Measurements from ENCODE around the gene HAO2. TPM values are rescaled to one million over a fixed set of nuclear protein-coding genes. Genes with fewer than 3 reads are reported as not detected.
"Not testable (repeated sequence)": the region's sequence is repeated elsewhere in the genome, so short reads cannot be mapped to it uniquely, and the experiment has no call there.

Gene HAO2
- total RNA-seq, 1 experiment from 2014 or later: not detected

DNA sequence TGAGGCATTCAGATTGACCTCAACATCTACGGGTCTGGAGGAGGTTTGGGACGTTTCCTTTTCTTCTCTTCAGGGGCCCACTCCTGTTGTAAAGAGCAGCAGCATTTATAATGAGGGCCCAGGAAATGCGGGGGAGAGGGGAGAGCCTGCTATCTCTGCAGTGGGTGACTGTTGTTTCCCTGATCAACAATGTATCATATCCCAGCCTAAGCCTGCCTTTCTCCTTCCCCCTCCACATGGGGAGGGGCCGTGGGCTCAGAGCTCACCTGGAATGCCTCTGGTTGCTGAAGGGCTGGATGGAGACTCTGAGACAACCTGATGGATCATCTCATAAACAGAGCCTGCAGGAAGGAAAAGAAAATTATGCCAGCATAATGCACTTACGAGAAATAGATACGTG is 36.0 kb upstream of the HAO2 start:
- no peak overlapping the region for H3K27ac ChIP-seq
- H3K36me3 ChIP-seq: no peaks in the 10 kb centered on the region
- 0 out of 2 replicates have a peak, but pooled peaks cover 6% of the 10 kb centered on the region for H3K4me1 ChIP-seq (replicated peaks)
- H3K9me3 ChIP-seq (replicated peaks): no peaks in the 10 kb centered on the region
- no peak overlapping the region for H3K4me3 ChIP-seq
- peaks cover 2% of the 10 kb centered on the region; the same call in 1 of the 2 replicates for H3K27me3 ChIP-seq (replicated peaks)
- no peak for DNase-seq (ENCODE audit: low read depth in 1 of 2, low spot score in 2 of 2)

DNA sequence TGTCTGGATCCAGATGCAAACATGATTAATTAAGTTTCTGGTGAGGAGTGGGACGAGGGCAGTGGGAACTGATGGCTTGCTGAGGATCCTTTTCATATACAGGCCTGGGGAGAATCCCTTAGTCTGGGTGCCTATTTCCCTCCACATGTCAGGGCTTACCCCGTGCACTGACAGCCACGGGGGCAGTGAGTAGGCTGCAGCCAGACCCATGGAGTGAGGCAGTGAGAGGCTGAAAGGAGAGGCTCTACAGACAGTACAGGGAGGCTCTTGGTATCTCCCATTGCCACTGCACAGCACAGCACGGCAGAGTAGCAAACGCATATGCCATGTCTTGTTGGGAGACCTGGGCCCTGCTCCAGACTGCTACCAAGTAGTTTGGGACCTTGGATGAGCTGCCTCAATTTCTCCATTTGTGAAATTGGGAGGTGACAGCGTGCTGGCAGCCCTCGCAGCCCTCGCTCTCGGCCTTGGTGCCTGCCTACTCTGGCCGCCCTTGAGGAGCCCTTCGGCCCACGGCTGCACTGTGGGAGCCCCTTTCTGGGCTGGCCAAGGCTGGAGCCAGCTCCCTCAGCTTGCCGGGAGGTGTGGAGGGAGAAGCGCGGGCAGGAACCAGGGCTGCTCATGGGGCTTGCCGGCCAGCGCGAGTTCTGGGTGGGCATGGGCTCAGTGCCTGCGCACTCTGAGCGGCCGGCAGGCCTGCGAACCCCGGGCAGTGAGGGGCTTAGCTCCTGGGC is 35.3 kb upstream of the HAO2 start:
- no peak for DNase-seq (ENCODE audit: low read depth in 1 of 2, low spot score in 2 of 2)

DNA sequence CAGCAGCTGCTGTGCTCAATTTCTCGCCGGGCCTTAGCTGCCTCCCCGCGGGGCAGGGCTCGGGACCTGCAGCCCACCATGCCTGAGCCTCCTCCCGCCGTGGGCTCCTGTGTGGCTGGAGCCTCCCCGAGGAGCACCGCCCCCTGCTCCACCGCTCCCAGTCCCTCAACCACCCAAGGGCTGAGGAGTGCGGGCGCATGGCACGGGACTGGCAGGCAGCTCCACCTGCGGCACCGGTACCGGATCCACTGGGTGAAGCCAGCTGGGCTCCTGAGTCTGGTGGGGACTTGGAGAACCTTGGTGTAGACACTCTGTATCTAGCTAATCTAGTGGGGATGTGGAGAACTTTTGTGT is 34.7 kb upstream of the HAO2 start:
- not testable (repeated sequence) for H3K27me3 ChIP-seq (replicated peaks); H3K4me1 ChIP-seq (replicated peaks); DNase-seq (ENCODE audit: low read depth in 1 of 2, low spot score in 2 of 2)

More for the DNA sequence above, 35.3 kb upstream of the HAO2 start:
- H3K27ac ChIP-seq: no peak overlapping the region
- H3K36me3 ChIP-seq: no peaks in the 10 kb centered on the region
- 0 out of 2 replicates have a peak, but pooled peaks cover 6% of the 10 kb centered on the region for H3K4me1 ChIP-seq (replicated peaks)
- no peak overlapping the region for H3K4me3 ChIP-seq
- no peaks in the 10 kb centered on the region for H3K9me3 ChIP-seq (replicated peaks)
- H3K27me3 ChIP-seq (replicated peaks): peaks cover 5% of the 10 kb centered on the region; the same call in 1 of the 2 replicates

GRCh38 chr1:119336848-119337247 is 31.7 kb upstream of the HAO2 start:
- DNase-seq (ENCODE audit: low read depth in 1 of 2, low spot score in 2 of 2): no peak
- Histone ChIP-seq H3K9me3 (replicated peaks) (no peaks in the 10 kb centered on the region), H3K4me1 (replicated peaks) (0 out of 2 replicates have a peak, but pooled peaks cover 6% of the 10 kb centered on the region), H3K27me3 (replicated peaks) (0 out of 2 replicates have a peak, but pooled peaks cover 5% of the 10 kb centered on the region), H3K27ac (no peak overlapping the region), H3K4me3 (no peak overlapping the region), H3K36me3 (no peaks in the 10 kb centered on the region)

More for the DNA sequence above, 34.7 kb upstream of the HAO2 start:
- H3K27ac ChIP-seq; H3K4me3 ChIP-seq; H3K9me3 ChIP-seq (replicated peaks); H3K36me3 ChIP-seq: not testable (repeated sequence)

DNA sequence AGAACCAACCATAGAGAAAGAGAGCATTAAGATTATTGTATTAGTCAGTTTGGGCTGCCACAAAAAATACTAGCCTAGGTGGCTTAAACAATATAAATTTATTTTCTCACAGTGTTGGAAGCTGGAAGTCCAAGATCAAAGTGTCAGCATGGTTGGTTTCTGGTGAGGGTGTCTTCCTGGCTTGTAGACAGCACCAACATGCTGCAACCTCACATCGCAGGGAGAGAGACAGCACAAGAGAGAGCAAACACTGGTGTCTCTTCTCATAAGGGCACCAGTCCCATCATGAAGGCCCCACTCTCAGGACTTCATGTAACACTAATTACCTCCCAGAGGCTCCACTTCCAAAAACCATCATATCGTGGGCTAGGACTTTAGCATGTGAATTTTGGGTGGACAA is 30.6 kb upstream of the HAO2 start:
- 0 out of 2 replicates have a peak, but pooled peaks cover 5% of the 10 kb centered on the region for H3K27me3 ChIP-seq (replicated peaks)
- no peaks in the 10 kb centered on the region for H3K9me3 ChIP-seq (replicated peaks)
- no peak overlapping the region for H3K27ac ChIP-seq
- no peak for DNase-seq (ENCODE audit: low read depth in 1 of 2, low spot score in 2 of 2)
- H3K4me1 ChIP-seq (replicated peaks): 0 out of 2 replicates have a peak, but pooled peaks cover 6% of the 10 kb centered on the region
- H3K4me3 ChIP-seq: no peak overlapping the region
- no peaks in the 10 kb centered on the region for H3K36me3 ChIP-seq

DNA sequence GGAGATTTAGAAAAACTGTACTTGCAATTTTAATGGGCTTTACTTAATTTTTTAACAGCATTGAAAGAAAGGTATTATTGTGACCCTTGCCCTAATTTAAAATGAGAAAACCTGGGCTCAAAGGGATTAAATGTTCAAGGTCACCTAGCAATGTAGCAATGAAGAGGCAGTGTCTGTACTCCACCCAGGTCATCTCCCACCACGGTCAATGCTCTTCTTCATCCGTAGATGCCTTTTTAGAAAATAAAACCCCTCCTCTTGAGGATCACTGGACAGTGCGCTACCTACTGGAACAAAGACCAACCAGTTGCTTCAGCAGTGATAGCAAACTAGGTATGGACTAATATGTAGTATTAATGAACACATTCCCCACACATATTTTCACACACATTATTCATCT is 29.8 kb upstream of the HAO2 start:
- no peaks in the 10 kb centered on the region for H3K9me3 ChIP-seq (replicated peaks)
- no peaks in the 10 kb centered on the region for H3K36me3 ChIP-seq
- no peak overlapping the region for H3K4me3 ChIP-seq
- DNase-seq (ENCODE audit: low read depth in 1 of 2, low spot score in 2 of 2): no peak
- no peak overlapping the region for H3K27ac ChIP-seq
- 0 out of 2 replicates have a peak, but pooled peaks cover 5% of the 10 kb centered on the region for H3K27me3 ChIP-seq (replicated peaks)
- 0 out of 2 replicates have a peak, but pooled peaks cover 6% of the 10 kb centered on the region for H3K4me1 ChIP-seq (replicated peaks)

- H3K4me1 ChIP-seq (replicated peaks): 0 out of 2 replicates have a peak, but pooled peaks cover 6% of the 10 kb centered on the region
- H3K27me3 ChIP-seq (replicated peaks): 0 out of 2 replicates have a peak, but pooled peaks cover 5% of the 10 kb centered on the region
- DNase-seq (ENCODE audit: low read depth in 1 of 2, low spot score in 2 of 2): no peak
- no peaks in the 10 kb centered on the region for H3K9me3 ChIP-seq (replicated peaks)
- H3K36me3 ChIP-seq: no peaks in the 10 kb centered on the region
- no peak overlapping the region for H3K4me3 ChIP-seq
- H3K27ac ChIP-seq: no peak overlapping the region
Measured at GRCh38 chr1:119340861-119341261, 27.7 kb upstream of the HAO2 start.

GRCh38 chr1:119341372-119341947 is 27.1 kb upstream of the HAO2 start:
- Histone ChIP-seq H3K9me3 (replicated peaks) (no peaks in the 10 kb centered on the region), H3K27ac (no peak overlapping the region), H3K4me1 (replicated peaks) (0 out of 2 replicates have a peak, but pooled peaks cover 6% of the 10 kb centered on the region), H3K27me3 (replicated peaks) (0 out of 2 replicates have a peak, but pooled peaks cover 5% of the 10 kb centered on the region), H3K36me3 (no peaks in the 10 kb centered on the region), H3K4me3 (no peak overlapping the region)
- no peak for DNase-seq (ENCODE audit: low read depth in 1 of 2, low spot score in 2 of 2)

DNA sequence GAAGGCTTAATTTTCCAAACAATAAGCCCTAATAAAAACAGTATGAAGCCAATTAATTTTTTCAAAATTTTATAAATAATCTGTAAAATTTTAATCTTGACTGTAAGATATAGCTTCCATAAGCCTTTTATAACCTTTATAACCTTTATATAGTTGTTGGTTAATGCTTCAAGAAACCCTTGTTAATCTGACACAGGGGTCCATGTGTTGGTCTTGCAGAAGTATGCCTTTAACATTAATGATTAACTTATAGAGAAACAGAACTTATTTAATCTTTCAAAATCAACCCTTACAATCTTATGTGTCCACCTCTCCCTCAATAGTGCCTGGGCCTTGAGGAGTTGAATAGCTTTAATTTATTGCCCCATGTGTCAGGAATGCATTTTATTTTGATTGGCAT is 23.2 kb upstream of the HAO2 start:
- H3K36me3 ChIP-seq: no peaks in the 10 kb centered on the region
- no peaks in the 10 kb centered on the region for H3K27me3 ChIP-seq (replicated peaks)

GRCh38 chr1:119347858-119348257 is 20.7 kb upstream of the HAO2 start:
- no peak for DNase-seq (ENCODE audit: low read depth in 1 of 2, low spot score in 2 of 2)
- Histone ChIP-seq H3K4me3 (no peak overlapping the region), H3K4me1 (replicated peaks) (no peaks in the 10 kb centered on the region)

More for the DNA sequence above, 23.2 kb upstream of the HAO2 start:
- Histone ChIP-seq H3K4me3 (no peak overlapping the region), H3K27ac (no peak overlapping the region), H3K9me3 (replicated peaks) (no peaks in the 10 kb centered on the region), H3K4me1 (replicated peaks) (no peaks in the 10 kb centered on the region)
- no peak for DNase-seq (ENCODE audit: low read depth in 1 of 2, low spot score in 2 of 2)

DNA sequence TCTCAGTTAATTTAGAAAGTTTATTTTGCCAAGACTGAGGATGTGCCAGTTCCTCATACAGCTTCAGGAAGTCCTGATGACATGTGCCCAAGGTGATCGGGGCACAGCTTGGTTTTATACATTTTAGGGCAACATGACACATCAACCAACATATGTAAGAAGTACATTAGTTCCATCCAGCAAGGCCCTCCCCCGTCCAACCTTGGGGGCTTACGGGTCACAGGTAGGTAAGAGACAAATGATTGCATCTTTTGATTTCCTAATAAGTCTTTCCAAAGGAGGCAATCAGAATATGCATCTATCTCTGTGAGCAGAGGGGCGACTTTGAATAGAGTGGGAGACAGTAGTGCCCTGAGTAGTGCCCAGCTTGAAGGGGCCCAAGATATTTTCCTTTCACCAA is 19.6 kb upstream of the HAO2 start:
- Histone ChIP-seq H3K4me3 (no peak overlapping the region), H3K4me1 (replicated peaks) (no peaks in the 10 kb centered on the region), H3K27ac (no peak overlapping the region), H3K36me3 (no peaks in the 10 kb centered on the region), H3K27me3 (replicated peaks) (no peaks in the 10 kb centered on the region), H3K9me3 (replicated peaks) (no peaks in the 10 kb centered on the region)
- DNase-seq (ENCODE audit: low read depth in 1 of 2, low spot score in 2 of 2): no peak

More at GRCh38 chr1:119347858-119348257, 20.7 kb upstream of the HAO2 start:
- Histone ChIP-seq H3K9me3 (replicated peaks) (no peaks in the 10 kb centered on the region), H3K36me3 (no peaks in the 10 kb centered on the region), H3K27ac (no peak overlapping the region), H3K27me3 (replicated peaks) (no peaks in the 10 kb centered on the region)

DNA sequence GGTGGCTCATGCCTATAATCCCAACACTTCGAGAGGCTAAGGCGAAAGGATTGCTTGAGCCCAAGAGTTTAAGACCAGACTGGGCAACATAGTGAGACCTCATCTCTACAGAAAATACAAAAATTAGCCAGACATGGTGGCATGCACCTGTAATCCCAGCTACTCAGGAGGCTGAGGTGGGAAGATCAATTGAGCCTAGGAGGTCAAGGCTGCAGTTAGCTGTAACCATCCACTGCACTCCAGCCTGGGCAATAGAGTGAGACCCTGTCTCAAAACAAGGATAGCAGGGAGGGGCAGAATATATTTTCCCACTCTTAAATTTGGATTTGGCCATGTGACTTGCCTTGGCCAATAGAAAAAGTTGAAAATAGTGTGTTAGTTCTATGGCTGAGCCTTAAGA is 17.7 kb upstream of the HAO2 start:
- H3K4me1 ChIP-seq (replicated peaks); H3K36me3 ChIP-seq; H3K27ac ChIP-seq; DNase-seq (ENCODE audit: low read depth in 1 of 2, low spot score in 2 of 2); H3K9me3 ChIP-seq (replicated peaks); H3K4me3 ChIP-seq; H3K27me3 ChIP-seq (replicated peaks): not testable (repeated sequence)

DNA sequence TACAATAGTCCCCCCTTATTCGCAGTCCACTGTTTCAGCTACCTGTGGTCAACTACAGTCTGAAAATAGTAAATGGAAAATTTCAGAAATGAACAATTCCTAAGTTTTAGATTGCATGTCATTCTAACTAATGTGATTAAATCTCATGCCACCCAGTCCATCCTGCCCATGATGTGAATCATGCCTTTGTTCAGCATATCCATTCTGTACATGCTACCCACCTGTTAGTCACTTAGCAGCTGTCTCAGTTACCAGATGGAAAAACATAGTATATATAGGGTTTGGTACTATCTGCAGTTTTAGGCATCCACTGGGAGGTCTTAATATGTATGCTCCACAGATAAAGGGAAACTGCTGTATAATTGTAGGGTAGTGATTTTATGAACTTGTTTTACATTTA is 16.6 kb upstream of the HAO2 start:
- DNase-seq (ENCODE audit: low read depth in 1 of 2, low spot score in 2 of 2): no peak

GRCh38 chr1:119353836-119354235 is 14.7 kb upstream of the HAO2 start:
- no peak for DNase-seq (ENCODE audit: low read depth in 1 of 2, low spot score in 2 of 2)
- no peak overlapping the region for H3K27ac ChIP-seq
- H3K36me3 ChIP-seq: no peaks in the 10 kb centered on the region
- no peak overlapping the region for H3K4me3 ChIP-seq
- no peaks in the 10 kb centered on the region for H3K27me3 ChIP-seq (replicated peaks)
- no peaks in the 10 kb centered on the region for H3K9me3 ChIP-seq (replicated peaks)
- H3K4me1 ChIP-seq (replicated peaks): no peaks in the 10 kb centered on the region

More for the DNA sequence above, 16.6 kb upstream of the HAO2 start:
- Histone ChIP-seq H3K36me3 (no peaks in the 10 kb centered on the region), H3K4me1 (replicated peaks) (no peaks in the 10 kb centered on the region), H3K27ac (no peak overlapping the region), H3K9me3 (replicated peaks) (no peaks in the 10 kb centered on the region), H3K4me3 (no peak overlapping the region), H3K27me3 (replicated peaks) (no peaks in the 10 kb centered on the region)

Measured in SJSA1 (cell line).